Measurements from ENCODE around the gene PCED1A. TPM values are rescaled to one million over a fixed set of nuclear protein-coding genes. Genes with fewer than 3 reads are reported as not detected.
"Not testable (repeated sequence)": the region's sequence is repeated elsewhere in the genome, so short reads cannot be mapped to it uniquely, and the experiment has no call there.

The PCED1A gene
- total RNA-seq, 4 donors from 2014 or later = 2.6 to 9.3 (median 5.7) TPM

DNA sequence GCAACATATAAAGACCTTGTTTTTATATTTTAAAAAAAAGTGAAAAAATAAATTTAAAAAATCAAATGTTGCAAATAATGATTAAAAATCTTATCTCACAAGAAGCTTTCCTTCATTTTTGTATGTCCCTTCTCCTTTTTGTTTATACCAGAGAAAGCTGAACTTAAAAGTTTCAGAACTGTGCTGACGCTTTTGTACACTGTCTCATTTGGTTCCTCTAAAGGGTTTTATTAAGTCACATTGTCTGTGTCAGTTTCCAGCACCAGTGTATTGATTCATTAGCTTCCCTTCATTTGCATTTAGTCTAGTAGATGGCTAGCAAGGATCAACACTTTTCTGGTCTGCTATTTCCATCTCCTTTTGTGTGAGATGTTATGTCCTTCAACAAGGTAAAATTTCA is 6.7 kb downstream of the PCED1A start:
- no peaks in the 10 kb centered on the region for H3K9me3 ChIP-seq
- no peak overlapping the region for H3K4me3 ChIP-seq
- TF ChIP-seq POLR2A (IDR thresholded peaks at IDR 0.05) (no peak), CTCF (IDR thresholded peaks at IDR 0.05 in 4 of 5, conservative IDR thresholded peaks at IDR 0.05 in 1 of 5) (no peak)
- intact Hi-C loops (cut with DNase I; ENCODE audit: low total_unique reads) = no loop called here
- DNase-seq (no peak), ATAC-seq (no peak)
- H3K27ac ChIP-seq = no peak overlapping the region
- H3K36me3 ChIP-seq = no peaks in the 10 kb centered on the region
- H3K4me1 ChIP-seq = no peaks in the 10 kb centered on the region
- H3K27me3 ChIP-seq = peaks cover 3 to 6% (median 5%) of the 10 kb centered on the region in 3 donors
- in situ Hi-C loops (cut with MboI; ENCODE audit: low sequenced_read_pairs in 4 of 4) = loop anchor here in 1 of 4 donors (25.0 kb wide), 1 partner anchor 1721 kb away; the partner anchor contains the start of gene PSMF1

- intact Hi-C loops (cut with DNase I; ENCODE audit: low total_unique reads); H3K4me1 ChIP-seq; DNase-seq: not testable (repeated sequence)
Measured at GRCh38 chr20:2831206-2831605, 9.2 kb downstream of the PCED1A start.

DNA sequence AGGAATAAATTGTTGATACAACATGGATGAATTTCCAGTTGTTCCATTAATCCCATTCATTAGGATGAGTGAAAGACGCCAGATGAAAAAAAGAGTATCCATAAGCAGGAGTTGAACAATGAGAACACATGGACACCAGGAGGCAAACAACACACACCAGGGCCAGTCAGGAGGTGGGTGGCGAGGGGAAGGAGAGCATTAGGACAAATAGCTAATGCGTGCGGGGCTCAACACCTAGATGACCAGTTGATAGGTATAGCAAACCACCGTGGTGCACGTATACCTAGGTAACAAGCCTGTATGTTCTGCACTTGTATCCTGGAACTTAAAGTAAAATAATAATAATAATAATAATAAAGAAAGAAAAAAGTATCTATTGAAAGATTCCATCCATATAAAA is 11.1 kb downstream of the PCED1A start:
- DNase-seq (no peak), ATAC-seq (no peak)
- Histone ChIP-seq H3K36me3 (no peaks in the 10 kb centered on the region), H3K27ac (no peak overlapping the region), H3K9me3 (no peaks in the 10 kb centered on the region), H3K4me3 (no peak overlapping the region), H3K27me3 (peaks cover 10 to 22% (median 22%) of the 10 kb centered on the region in 3 donors), H3K4me1 (no peaks in the 10 kb centered on the region)
- in situ Hi-C loops (cut with MboI; ENCODE audit: low sequenced_read_pairs in 4 of 4) (loop anchor here in 1 of 4 donors (25.0 kb wide), 1 partner anchor 1717 kb away; the partner anchor contains the start of gene PSMF1), intact Hi-C loops (cut with DNase I; ENCODE audit: low total_unique reads) (no loop called here)
- no peak for TF ChIP-seq CTCF (IDR thresholded peaks at IDR 0.05 in 4 of 5, conservative IDR thresholded peaks at IDR 0.05 in 1 of 5)
- no peak for TF ChIP-seq POLR2A (IDR thresholded peaks at IDR 0.05)

More at GRCh38 chr20:2831206-2831605, 9.2 kb downstream of the PCED1A start:
- H3K27ac ChIP-seq, ATAC-seq, H3K4me3 ChIP-seq, H3K36me3 ChIP-seq, H3K9me3 ChIP-seq: not testable (repeated sequence)
- in situ Hi-C loops (cut with MboI; ENCODE audit: low sequenced_read_pairs in 4 of 4) = loop anchor here in 1 of 4 donors (25.0 kb wide), 1 partner anchor 1719 kb away; the partner anchor contains the start of gene PSMF1
- H3K27me3 ChIP-seq = peaks cover 8 to 20% (median 16%) of the 10 kb centered on the region in 3 donors

GRCh38 chr20:2826655-2827054 is 13.8 kb downstream of the PCED1A start:
- H3K4me3 ChIP-seq = no peak overlapping the region
- no peaks in the 10 kb centered on the region for H3K9me3 ChIP-seq
- H3K36me3 ChIP-seq = no peaks in the 10 kb centered on the region
- peaks cover 16 to 28% (median 22%) of the 10 kb centered on the region in 3 donors for H3K27me3 ChIP-seq
- TF ChIP-seq CTCF (IDR thresholded peaks at IDR 0.05 in 4 of 5, conservative IDR thresholded peaks at IDR 0.05 in 1 of 5) = no peak
- ATAC-seq (no peak), DNase-seq (no peak)
- in situ Hi-C loops (cut with MboI; ENCODE audit: low sequenced_read_pairs in 4 of 4) = loop anchor here in 1 of 4 donors (25.0 kb wide), 1 partner anchor 1714 kb away; the partner anchor contains the start of gene PSMF1
- no peaks in the 10 kb centered on the region for H3K4me1 ChIP-seq
- H3K27ac ChIP-seq = no peak overlapping the region
- intact Hi-C loops (cut with DNase I; ENCODE audit: low total_unique reads) = no loop called here

DNA sequence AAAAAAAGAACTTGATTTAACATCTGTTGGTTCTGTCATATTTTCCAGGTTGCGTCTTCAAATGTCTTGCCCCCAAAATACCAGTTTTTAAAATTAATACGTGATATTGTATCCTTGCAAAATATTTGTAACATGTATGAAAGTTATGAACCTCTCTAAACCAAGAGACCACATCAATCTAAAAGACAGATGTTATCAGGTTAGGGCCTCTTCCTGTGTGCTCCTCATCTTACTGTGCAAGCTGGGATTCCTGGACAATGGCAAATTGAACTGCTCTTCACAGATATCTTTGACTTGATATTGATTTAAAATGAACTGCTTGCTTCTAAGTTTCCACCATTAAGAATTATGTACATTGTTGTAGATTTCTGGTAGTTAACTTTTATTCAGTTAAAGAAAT is 14.7 kb downstream of the PCED1A start:
- Histone ChIP-seq H3K4me3 (no peak overlapping the region), H3K27me3 (peaks cover 25 to 37% (median 26%) of the 10 kb centered on the region in 3 donors), H3K4me1 (no peaks in the 10 kb centered on the region), H3K27ac (no peak overlapping the region), H3K9me3 (no peaks in the 10 kb centered on the region), H3K36me3 (no peaks in the 10 kb centered on the region)
- intact Hi-C loops (cut with DNase I; ENCODE audit: low total_unique reads) (no loop called here), in situ Hi-C loops (cut with MboI; ENCODE audit: low sequenced_read_pairs in 4 of 4) (loop anchor here in 1 of 4 donors (25.0 kb wide), 1 partner anchor 1713 kb away; the partner anchor contains the start of gene PSMF1)
- ATAC-seq (no peak), DNase-seq (no peak)
- TF ChIP-seq POLR2A (IDR thresholded peaks at IDR 0.05) (no peak), CTCF (IDR thresholded peaks at IDR 0.05 in 4 of 5, conservative IDR thresholded peaks at IDR 0.05 in 1 of 5) (no peak)
